DND-41 (cell line): ENCODE results near the gene UCK2.

Source experiments
- CTCF ChIP-seq: IDR thresholded peaks from 2 replicates; pipeline ENCODE4 v1.5.1; 2012; ENCODE audit warnings: borderline replicate concordance, low read length, moderate library complexity, mild to moderate bottlenecking; ENCODE audit not compliant: poor library complexity, severe bottlenecking; ENCODE audit errors: extremely low read depth
- EZH2 ChIP-seq: IDR thresholded peaks from 3 replicates; pipeline ENCODE4 v1.6.1; 2012; ENCODE audit warnings: borderline replicate concordance, low read depth, mild to moderate bottlenecking, moderate library complexity, low read length, inconsistent platforms; ENCODE audit not compliant: severe bottlenecking

DNA sequence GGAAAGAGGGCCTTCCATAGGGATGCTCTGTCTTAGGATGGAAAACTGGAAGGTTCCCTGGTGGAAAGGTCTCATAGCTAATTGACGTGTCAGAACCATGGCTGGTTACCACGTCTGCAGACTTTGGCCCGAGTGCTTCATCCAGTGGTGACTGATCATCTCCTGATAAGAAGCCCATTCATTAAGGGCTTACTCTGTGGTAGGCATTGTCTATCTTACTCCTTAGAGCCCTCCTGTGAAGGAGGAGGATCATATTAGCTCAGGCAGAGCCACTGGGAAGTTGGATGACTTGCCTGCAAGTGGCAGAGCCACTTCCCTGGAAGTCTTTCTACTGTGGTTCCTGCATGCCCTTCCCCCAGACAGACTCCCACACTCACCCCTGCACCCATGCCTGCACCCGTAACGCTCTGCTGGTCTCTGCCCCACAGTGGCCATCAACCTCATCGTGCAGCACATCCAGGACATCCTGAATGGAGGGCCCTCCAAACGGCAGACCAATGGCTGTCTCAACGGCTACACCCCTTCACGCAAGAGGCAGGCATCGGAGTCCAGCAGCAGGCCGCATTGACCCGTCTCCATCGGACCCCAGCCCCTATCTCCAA, 79.9 kb downstream of the UCK2 start:
- no peak for TF ChIP-seq EZH2
- TF ChIP-seq CTCF: no peak
